ENCODE results near the gene MCM9. TPM values are rescaled to one million over a fixed set of nuclear protein-coding genes. Genes with fewer than 3 reads are reported as not detected.
A peak's percentile ranks its signal among the peaks of the same experiment; 100 is the strongest.

MCM9 gene
- total RNA-seq, 1 experiment from 2014 or later = 14.9 TPM

GRCh38 chr6:118913161-118913560 lies 21.8 kb downstream of the MCM9 start:
- H3K27me3 Mint-ChIP-seq (ENCODE audit: low read depth) = no peaks in the 10 kb centered on the region
- POLR2A ChIA-PET = interaction anchor here (0.6 kb wide), 1 partner anchor 15 kb away, joined by 6 read pairs; no protein-coding TSS in a partner anchor
- H3K4me1 Mint-ChIP-seq = no peaks in the 10 kb centered on the region
- no peak; the same call in 1 of the 2 replicates for ATAC-seq
- no peak overlapping the region for H3K27ac Mint-ChIP-seq
- DNase-seq (ENCODE audit: low spot score) = no peak
- peaks cover 44% of the 10 kb centered on the region for H3K36me3 Mint-ChIP-seq
- H3K4me3 Mint-ChIP-seq = no peak overlapping the region
- CTCF ChIA-PET = no interaction called here
- TF ChIP-seq SOX15 (CRISPR knock-in tag; IDR thresholded peaks at IDR 0.05) = no peak
- no peak for TF ChIP-seq TEAD1 (CRISPR knock-in tag; IDR thresholded peaks at IDR 0.05)
- TF ChIP-seq, protein P1, sequence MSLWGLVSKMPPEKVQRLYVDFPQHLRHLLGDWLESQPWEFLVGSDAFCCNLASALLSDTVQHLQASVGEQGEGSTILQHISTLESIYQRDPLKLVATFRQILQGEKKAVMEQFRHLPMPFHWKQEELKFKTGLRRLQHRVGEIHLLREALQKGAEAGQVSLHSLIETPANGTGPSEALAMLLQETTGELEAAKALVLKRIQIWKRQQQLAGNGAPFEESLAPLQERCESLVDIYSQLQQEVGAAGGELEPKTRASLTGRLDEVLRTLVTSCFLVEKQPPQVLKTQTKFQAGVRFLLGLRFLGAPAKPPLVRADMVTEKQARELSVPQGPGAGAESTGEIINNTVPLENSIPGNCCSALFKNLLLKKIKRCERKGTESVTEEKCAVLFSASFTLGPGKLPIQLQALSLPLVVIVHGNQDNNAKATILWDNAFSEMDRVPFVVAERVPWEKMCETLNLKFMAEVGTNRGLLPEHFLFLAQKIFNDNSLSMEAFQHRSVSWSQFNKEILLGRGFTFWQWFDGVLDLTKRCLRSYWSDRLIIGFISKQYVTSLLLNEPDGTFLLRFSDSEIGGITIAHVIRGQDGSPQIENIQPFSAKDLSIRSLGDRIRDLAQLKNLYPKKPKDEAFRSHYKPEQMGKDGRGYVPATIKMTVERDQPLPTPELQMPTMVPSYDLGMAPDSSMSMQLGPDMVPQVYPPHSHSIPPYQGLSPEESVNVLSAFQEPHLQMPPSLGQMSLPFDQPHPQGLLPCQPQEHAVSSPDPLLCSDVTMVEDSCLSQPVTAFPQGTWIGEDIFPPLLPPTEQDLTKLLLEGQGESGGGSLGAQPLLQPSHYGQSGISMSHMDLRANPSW (CRISPR knock-in tag; conservative IDR thresholded peaks at IDR 0.05; ENCODE audit: low read depth) = no peak
- no peak for TF ChIP-seq ZSCAN18 (CRISPR knock-in tag; IDR thresholded peaks at IDR 0.05)
- TF ChIP-seq, protein P2, sequence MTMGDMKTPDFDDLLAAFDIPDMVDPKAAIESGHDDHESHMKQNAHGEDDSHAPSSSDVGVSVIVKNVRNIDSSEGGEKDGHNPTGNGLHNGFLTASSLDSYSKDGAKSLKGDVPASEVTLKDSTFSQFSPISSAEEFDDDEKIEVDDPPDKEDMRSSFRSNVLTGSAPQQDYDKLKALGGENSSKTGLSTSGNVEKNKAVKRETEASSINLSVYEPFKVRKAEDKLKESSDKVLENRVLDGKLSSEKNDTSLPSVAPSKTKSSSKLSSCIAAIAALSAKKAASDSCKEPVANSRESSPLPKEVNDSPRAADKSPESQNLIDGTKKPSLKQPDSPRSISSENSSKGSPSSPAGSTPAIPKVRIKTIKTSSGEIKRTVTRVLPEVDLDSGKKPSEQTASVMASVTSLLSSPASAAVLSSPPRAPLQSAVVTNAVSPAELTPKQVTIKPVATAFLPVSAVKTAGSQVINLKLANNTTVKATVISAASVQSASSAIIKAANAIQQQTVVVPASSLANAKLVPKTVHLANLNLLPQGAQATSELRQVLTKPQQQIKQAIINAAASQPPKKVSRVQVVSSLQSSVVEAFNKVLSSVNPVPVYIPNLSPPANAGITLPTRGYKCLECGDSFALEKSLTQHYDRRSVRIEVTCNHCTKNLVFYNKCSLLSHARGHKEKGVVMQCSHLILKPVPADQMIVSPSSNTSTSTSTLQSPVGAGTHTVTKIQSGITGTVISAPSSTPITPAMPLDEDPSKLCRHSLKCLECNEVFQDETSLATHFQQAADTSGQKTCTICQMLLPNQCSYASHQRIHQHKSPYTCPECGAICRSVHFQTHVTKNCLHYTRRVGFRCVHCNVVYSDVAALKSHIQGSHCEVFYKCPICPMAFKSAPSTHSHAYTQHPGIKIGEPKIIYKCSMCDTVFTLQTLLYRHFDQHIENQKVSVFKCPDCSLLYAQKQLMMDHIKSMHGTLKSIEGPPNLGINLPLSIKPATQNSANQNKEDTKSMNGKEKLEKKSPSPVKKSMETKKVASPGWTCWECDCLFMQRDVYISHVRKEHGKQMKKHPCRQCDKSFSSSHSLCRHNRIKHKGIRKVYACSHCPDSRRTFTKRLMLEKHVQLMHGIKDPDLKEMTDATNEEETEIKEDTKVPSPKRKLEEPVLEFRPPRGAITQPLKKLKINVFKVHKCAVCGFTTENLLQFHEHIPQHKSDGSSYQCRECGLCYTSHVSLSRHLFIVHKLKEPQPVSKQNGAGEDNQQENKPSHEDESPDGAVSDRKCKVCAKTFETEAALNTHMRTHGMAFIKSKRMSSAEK (CRISPR knock-in tag; IDR thresholded peaks at IDR 0.05; ENCODE audit: borderline replicate concordance) = no peak
- TF ChIP-seq JAZF1 (CRISPR knock-in tag; IDR thresholded peaks at IDR 0.05) = no peak
- TF ChIP-seq, protein P3, sequence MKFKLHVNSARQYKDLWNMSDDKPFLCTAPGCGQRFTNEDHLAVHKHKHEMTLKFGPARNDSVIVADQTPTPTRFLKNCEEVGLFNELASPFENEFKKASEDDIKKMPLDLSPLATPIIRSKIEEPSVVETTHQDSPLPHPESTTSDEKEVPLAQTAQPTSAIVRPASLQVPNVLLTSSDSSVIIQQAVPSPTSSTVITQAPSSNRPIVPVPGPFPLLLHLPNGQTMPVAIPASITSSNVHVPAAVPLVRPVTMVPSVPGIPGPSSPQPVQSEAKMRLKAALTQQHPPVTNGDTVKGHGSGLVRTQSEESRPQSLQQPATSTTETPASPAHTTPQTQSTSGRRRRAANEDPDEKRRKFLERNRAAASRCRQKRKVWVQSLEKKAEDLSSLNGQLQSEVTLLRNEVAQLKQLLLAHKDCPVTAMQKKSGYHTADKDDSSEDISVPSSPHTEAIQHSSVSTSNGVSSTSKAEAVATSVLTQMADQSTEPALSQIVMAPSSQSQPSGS (CRISPR knock-in tag; IDR thresholded peaks at IDR 0.05; ENCODE audit: borderline replicate concordance, low read depth) = no peak
- no peaks in the 10 kb centered on the region for H3K9me3 Mint-ChIP-seq

- Mint-ChIP-seq H3K4me1 (no peaks in the 10 kb centered on the region), H3K9me3 (no peaks in the 10 kb centered on the region), H3K27me3 (ENCODE audit: low read depth) (no peaks in the 10 kb centered on the region), H3K27ac (peak overlapping the region; percentile 76; the same call in 1 of the 2 replicates), H3K4me3 (no peak overlapping the region), H3K36me3 (peaks cover 46% of the 10 kb centered on the region)
- no peak for ATAC-seq
- DNase-seq (ENCODE audit: low spot score) = no peak
- POLR2A ChIA-PET = no interaction called here
- CTCF ChIA-PET = no interaction called here
- TF ChIP-seq CREB1 (CRISPR knock-in tag; IDR thresholded peaks at IDR 0.05) = no peak
- TF ChIP-seq NFE2L1 (CRISPR knock-in tag; IDR thresholded peaks at IDR 0.05) = no peak
- TF ChIP-seq, protein P4, sequence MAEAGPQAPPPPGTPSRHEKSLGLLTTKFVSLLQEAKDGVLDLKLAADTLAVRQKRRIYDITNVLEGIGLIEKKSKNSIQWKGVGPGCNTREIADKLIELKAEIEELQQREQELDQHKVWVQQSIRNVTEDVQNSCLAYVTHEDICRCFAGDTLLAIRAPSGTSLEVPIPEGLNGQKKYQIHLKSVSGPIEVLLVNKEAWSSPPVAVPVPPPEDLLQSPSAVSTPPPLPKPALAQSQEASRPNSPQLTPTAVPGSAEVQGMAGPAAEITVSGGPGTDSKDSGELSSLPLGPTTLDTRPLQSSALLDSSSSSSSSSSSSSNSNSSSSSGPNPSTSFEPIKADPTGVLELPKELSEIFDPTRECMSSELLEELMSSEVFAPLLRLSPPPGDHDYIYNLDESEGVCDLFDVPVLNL (CRISPR knock-in tag; IDR thresholded peaks at IDR 0.05; ENCODE audit: borderline replicate concordance, low read depth) = no peak
- TF ChIP-seq TEAD4 (CRISPR knock-in tag; IDR thresholded peaks at IDR 0.05) = no peak
- TF ChIP-seq CREM (CRISPR knock-in tag; IDR thresholded peaks at IDR 0.05) = no peak
- no peak for TF ChIP-seq TP53 (CRISPR knock-in tag; IDR thresholded peaks at IDR 0.05)
- TF ChIP-seq HMGA2 (CRISPR knock-in tag; IDR thresholded peaks at IDR 0.05) = no peak
- TF ChIP-seq TCF7 (CRISPR knock-in tag; IDR thresholded peaks at IDR 0.05; ENCODE audit: low read depth) = no peak
- no peak for TF ChIP-seq HMGXB4 (CRISPR knock-in tag; IDR thresholded peaks at IDR 0.05)
- no peak for TF ChIP-seq ERG (CRISPR knock-in tag; IDR thresholded peaks at IDR 0.05)
- no peak for TF ChIP-seq PRRX2 (CRISPR knock-in tag; IDR thresholded peaks at IDR 0.05)
- TF ChIP-seq, protein P5, sequence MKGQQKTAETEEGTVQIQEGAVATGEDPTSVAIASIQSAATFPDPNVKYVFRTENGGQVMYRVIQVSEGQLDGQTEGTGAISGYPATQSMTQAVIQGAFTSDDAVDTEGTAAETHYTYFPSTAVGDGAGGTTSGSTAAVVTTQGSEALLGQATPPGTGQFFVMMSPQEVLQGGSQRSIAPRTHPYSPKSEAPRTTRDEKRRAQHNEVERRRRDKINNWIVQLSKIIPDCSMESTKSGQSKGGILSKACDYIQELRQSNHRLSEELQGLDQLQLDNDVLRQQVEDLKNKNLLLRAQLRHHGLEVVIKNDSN (CRISPR knock-in tag; IDR thresholded peaks at IDR 0.05) = no peak
- no peak for TF ChIP-seq NR3C1 (CRISPR knock-in tag; conservative IDR thresholded peaks at IDR 0.05; ENCODE audit: low read depth)
- TF ChIP-seq ZNF671 (CRISPR knock-in tag; IDR thresholded peaks at IDR 0.05) = no peak
- no peak for TF ChIP-seq SP1 (CRISPR knock-in tag; conservative IDR thresholded peaks at IDR 0.05)
Measured at GRCh38 chr6:118912646-118913045, 22.3 kb downstream of the MCM9 start.

Data from WTC11 (cell line).